ACC112 (cell line): Measurements from ENCODE around the gene CFAP119.

Experiments used
- H2AFZ ChIP-seq: fragments of 200-600 bp; sonication (generic); one replicate; pipeline ENCODE4 v1.6.0; 2017; ENCODE audit warnings: antibody characterized with exemption, low read length; ENCODE audit not compliant: unreplicated experiment
- H3K27ac ChIP-seq: fragments of 200-600 bp; sonication (generic); 2 replicates; pipeline ENCODE4 v1.5.1; 2014; ENCODE audit warnings: low read depth, mild to moderate bottlenecking, antibody characterized with exemption, low read length, moderate library complexity
- H3K27me3 ChIP-seq: fragments of 200-600 bp; sonication (generic); 2 replicates; pipeline ENCODE4 v1.6.1; 2014; ENCODE audit warnings: mild to moderate bottlenecking, antibody characterized with exemption, low read length, moderate library complexity, mixed read lengths; ENCODE audit not compliant: insufficient read depth
- H3K36me3 ChIP-seq: fragments of 200-600 bp; sonication (generic); 2 replicates; pipeline ENCODE4 v1.6.1; 2016; ENCODE audit warnings: mild to moderate bottlenecking, antibody characterized with exemption, low read length, moderate library complexity, mixed read lengths; ENCODE audit not compliant: insufficient read depth
- H3K4me1 ChIP-seq: fragments of 200-600 bp; sonication (generic); one replicate; pipeline ENCODE4 v1.6.1; 2016; ENCODE audit warnings: low read length, mixed read lengths; ENCODE audit not compliant: insufficient read depth, unreplicated experiment, control insufficient read depth
- H3K4me3 ChIP-seq: fragments of 200-600 bp; sonication (generic); 2 replicates; pipeline ENCODE4 v1.5.1; 2014; ENCODE audit warnings: mild to moderate bottlenecking, low read depth, low read length
- H3K79me2 ChIP-seq: fragments of 200-600 bp; sonication (generic); one replicate; pipeline ENCODE4 v1.6.0; 2016; ENCODE audit warnings: low read length; ENCODE audit not compliant: control insufficient read depth, unreplicated experiment, insufficient read depth

CFAP119 gene

DNA sequence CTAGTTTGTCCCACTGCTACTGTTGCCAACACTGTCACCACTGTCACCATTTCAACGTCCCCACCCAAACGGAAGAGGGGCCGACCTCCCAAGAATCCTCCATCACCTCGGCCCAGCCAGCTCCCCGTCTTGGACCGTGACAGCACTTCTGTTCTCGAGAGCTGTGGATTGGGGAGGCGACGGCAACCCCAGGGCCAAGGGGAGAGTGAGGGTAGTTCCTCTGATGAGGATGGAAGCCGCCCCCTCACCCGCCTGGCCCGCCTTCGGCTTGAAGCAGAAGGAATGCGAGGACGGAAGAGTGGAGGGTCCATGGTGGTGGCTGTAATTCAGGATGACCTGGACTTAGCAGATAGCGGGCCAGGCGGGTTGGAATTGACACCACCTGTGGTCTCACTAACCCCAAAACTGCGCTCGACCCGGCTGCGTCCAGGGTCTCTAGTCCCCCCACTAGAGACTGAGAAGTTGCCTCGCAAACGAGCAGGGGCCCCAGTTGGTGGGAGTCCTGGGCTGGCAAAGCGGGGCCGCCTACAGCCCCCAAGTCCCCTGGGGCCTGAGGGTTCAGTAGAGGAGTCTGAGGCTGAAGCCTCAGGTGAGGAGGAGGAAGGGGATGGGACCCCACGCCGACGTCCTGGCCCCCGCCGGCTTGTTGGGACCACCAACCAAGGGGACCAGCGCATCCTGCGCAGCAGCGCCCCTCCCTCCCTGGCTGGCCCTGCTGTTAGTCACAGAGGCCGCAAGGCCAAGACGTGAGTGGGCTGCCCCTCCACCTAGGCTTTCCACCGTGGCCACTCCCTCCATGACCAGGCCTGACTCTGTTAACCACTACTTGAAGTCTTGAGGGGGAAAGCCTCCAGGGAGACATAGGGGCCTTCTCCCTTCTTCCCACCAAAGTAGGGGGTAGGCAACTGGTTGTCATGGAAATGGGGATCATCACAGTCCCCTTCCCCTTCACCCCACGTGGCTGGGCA lies 22.6 kb downstream of the CFAP119 start:
- no peaks in the 10 kb centered on the region for H3K27me3 ChIP-seq
- peak overlapping the region; percentile 91 for H3K27ac ChIP-seq
- H3K79me2 ChIP-seq = peaks cover 9% of the 10 kb centered on the region
- H3K4me1 ChIP-seq = peaks cover 28% of the 10 kb centered on the region
- no peak overlapping the region for H3K4me3 ChIP-seq
- H3K36me3 ChIP-seq = peaks cover 21% of the 10 kb centered on the region; the same call in 1 of the 2 replicates
- H2AFZ ChIP-seq = no peak overlapping the region

DNA sequence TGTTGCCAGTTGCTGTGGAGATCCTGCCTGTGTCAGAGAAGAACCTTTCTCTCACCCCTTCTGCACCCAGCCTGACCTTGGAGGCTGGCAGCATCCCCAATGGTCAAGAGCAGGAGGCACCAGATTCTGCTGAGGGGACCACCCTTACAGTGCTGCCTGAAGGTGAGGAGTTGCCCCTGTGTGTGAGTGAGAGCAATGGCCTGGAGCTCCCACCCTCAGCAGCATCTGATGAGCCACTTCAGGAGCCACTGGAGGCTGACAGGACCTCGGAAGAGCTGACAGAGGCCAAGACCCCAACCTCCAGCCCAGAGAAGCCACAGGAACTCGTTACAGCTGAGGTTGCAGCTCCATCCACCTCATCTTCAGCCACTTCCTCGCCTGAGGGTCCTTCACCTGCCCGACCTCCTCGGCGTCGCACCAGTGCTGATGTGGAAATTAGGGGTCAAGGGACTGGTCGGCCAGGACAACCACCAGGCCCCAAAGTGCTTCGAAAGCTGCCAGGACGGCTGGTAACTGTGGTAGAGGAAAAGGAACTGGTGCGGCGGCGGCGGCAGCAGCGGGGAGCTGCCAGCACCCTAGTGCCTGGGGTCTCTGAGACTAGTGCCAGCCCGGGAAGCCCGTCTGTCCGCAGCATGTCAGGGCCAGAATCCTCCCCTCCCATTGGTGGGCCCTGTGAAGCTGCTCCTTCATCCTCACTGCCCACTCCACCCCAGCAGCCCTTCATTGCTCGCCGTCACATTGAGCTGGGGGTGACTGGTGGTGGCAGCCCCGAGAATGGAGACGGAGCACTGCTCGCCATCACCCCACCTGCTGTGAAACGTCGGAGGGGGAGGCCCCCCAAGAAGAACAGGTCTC lies 23.8 kb downstream of the CFAP119 start:
- H3K4me3 ChIP-seq = no peak overlapping the region
- H3K36me3 ChIP-seq = peaks cover 25% of the 10 kb centered on the region; the same call in 1 of the 2 replicates
- H3K27me3 ChIP-seq = no peaks in the 10 kb centered on the region
- peaks cover 9% of the 10 kb centered on the region for H3K79me2 ChIP-seq
- no peak overlapping the region for H2AFZ ChIP-seq
- no peak overlapping the region for H3K27ac ChIP-seq
- peaks cover 28% of the 10 kb centered on the region for H3K4me1 ChIP-seq

DNA sequence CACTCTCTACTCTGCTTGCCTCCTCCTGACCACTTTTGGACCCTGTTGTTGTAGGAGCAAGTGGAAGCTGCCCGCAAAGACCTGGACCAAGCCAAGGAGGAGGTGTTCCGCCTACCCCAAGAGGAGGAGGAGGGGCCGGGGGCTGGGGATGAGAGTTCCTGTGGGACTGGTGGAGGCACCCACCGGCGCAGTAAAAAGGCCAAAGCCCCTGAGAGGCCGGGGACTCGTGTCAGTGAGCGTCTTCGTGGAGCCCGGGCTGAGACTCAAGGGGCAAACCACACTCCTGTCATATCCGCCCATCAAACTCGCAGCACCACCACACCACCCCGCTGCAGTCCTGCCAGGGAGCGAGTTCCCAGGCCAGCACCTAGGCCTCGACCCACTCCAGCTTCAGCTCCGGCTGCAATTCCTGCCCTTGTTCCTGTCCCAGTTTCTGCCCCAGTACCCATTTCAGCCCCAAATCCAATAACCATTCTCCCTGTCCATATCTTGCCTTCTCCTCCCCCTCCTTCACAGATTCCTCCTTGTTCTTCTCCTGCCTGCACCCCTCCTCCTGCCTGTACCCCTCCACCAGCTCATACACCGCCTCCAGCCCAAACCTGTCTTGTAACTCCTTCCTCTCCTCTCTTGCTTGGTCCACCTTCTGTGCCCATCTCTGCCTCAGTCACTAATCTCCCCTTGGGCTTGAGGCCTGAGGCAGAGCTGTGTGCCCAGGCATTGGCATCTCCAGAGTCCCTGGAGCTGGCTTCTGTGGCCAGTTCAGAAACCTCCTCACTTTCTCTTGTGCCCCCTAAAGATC lies 24.7 kb downstream of the CFAP119 start:
- Histone ChIP-seq H3K4me3 (no peak overlapping the region), H3K36me3 (peaks cover 30% of the 10 kb centered on the region; the same call in 1 of the 2 replicates), H3K27ac (no peak overlapping the region), H3K4me1 (peaks cover 28% of the 10 kb centered on the region), H3K79me2 (peaks cover 8% of the 10 kb centered on the region), H2AFZ (no peak overlapping the region), H3K27me3 (no peaks in the 10 kb centered on the region)

DNA sequence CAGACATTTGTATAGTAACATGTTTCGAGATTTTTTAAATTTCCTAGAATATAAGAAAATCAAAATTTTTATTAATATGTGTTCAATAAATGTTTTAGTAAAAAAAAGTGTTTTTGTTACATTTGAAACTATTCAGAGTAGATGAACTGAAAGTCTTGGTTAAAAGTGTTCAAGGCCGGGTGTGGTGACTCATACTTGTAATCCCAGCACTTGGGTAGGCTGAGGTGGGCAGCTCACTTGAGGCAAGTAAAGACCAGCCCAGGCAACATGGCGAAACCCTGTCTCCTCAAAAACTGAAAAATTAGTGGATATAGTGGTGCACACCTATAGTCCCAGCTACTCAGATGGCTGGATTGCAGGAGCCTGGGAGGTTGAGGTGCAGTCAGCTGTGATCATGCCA lies 30.5 kb downstream of the CFAP119 start:
- H3K27ac ChIP-seq = no peak overlapping the region
- H3K4me3 ChIP-seq = no peak overlapping the region
- peaks cover 2% of the 10 kb centered on the region for H3K79me2 ChIP-seq
- H3K27me3 ChIP-seq = no peaks in the 10 kb centered on the region
- H3K4me1 ChIP-seq = no peaks in the 10 kb centered on the region
- peaks cover 47% of the 10 kb centered on the region for H3K36me3 ChIP-seq
- no peak overlapping the region for H2AFZ ChIP-seq

DNA sequence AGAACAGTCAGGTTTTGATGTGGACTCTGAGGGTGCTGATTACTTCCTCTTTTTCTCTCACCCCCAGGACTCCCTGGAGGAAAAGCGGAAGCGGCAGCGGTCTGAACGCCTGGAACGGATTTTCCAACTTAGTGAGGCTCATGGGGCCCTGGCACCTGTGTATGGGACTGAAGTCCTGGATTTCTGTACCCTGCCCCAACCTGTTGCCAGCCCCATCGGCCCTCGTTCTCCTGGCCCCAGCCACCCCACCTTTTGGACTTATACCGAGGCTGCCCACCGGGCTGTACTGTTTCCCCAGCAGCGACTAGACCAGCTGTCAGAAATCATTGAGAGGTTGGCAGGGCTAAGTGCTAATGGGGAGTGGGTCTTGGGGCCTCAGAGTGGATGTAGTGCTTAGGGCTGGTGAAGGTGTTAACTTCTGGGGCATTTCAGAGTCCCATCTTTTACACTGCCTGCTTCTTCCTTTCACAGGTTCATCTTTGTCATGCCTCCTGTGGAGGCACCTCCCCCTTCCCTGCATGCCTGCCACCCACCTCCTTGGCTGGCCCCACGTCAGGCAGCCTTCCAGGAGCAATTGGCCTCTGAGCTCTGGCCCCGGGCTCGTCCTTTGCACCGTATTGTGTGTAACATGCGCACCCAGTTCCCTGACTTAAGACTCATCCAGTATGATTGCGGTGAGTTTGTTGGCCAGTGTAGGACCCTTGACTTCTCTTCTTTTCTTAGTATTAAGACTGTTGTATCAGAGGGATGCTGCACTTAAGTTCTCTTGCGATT lies 32.8 kb downstream of the CFAP119 start:
- no peak overlapping the region for H3K4me3 ChIP-seq
- no peaks in the 10 kb centered on the region for H3K4me1 ChIP-seq
- no peak overlapping the region for H3K27ac ChIP-seq
- peaks cover 9% of the 10 kb centered on the region for H3K79me2 ChIP-seq
- H3K27me3 ChIP-seq = no peaks in the 10 kb centered on the region
- peaks cover 47% of the 10 kb centered on the region for H3K36me3 ChIP-seq
- H2AFZ ChIP-seq = no peak overlapping the region

DNA sequence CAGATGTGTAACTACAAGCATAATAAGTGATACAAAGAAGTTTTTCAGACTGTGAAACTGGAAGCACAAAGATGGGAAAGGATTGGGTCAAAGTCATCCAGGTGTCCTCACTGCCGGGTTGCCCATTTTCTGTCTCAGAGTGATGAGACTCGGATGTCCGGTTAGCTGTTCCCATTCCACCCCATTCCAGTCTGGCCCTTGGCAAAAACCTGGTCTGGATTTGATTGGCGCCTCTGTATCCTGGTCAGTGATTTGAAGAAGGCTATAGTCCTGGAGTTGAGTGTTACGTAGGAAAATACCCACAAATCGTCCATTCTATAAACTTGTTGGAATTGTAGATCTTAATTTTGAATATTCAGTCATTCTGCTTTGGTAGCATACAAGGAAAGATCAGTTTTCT lies 33.5 kb downstream of the CFAP119 start:
- peaks cover 49% of the 10 kb centered on the region for H3K36me3 ChIP-seq
- H3K4me1 ChIP-seq = no peaks in the 10 kb centered on the region
- H3K79me2 ChIP-seq = peaks cover 10% of the 10 kb centered on the region
- no peak overlapping the region for H3K27ac ChIP-seq
- H3K4me3 ChIP-seq = no peak overlapping the region
- H2AFZ ChIP-seq = no peak overlapping the region
- H3K27me3 ChIP-seq = no peaks in the 10 kb centered on the region

DNA sequence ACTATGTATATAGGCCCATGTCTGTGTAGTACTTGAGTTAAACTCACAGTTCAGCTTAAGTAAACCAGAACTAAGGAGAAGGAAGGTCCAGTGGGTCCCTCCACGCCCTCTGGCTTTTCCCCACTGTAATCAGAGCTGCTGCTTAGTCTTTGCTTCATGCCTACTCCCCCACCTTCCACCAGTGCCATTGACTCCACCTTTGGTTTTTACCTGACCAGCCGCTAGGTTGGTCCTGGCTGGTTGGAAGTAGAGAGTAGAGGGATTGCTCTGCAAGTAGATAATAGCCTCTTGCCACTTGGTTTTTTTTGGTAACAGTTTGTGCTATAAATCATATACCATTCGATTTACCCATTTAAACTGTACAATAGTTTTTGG lies 36.5 kb downstream of the CFAP119 start:
- Histone ChIP-seq H2AFZ (no peak overlapping the region), H3K36me3 (peaks cover 51% of the 10 kb centered on the region), H3K27me3 (no peaks in the 10 kb centered on the region), H3K4me3 (no peak overlapping the region), H3K79me2 (peaks cover 21% of the 10 kb centered on the region), H3K4me1 (peaks cover 2% of the 10 kb centered on the region), H3K27ac (no peak overlapping the region)

DNA sequence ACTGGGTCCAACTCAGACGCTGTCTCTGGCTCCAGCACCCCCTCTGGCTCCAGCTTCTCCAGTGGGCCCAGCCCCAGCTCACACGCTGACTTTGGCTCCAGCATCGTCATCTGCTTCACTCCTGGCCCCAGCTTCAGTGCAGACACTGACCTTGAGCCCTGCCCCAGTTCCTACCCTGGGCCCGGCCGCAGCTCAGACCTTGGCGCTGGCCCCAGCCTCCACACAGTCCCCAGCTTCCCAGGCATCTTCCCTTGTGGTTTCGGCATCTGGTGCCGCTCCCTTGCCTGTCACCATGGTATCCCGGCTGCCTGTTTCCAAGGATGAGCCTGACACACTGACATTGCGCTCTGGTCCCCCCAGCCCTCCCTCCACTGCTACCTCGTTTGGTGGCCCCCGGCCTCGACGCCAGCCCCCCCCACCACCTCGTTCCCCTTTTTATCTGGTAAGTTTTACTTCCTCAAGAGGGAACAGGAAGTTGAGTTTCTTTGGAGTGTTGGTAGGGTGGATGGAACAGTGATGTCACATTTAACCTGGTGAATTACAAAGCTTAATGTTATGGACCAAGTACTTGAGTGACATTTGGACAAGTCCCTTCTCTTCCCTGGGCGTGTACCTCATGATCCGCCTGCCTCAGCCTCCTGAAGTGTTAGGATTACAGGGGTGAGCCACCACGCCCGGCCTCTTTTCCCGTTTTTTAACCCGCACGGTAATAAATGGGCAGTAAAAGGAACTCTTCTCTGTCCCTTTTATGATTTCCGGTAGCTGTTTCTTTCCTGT lies 37.0 kb downstream of the CFAP119 start:
- Histone ChIP-seq H3K36me3 (peaks cover 49% of the 10 kb centered on the region), H3K27me3 (no peaks in the 10 kb centered on the region), H3K4me1 (peaks cover 2% of the 10 kb centered on the region), H2AFZ (no peak overlapping the region), H3K4me3 (no peak overlapping the region), H3K79me2 (peaks cover 23% of the 10 kb centered on the region), H3K27ac (no peak overlapping the region)

DNA sequence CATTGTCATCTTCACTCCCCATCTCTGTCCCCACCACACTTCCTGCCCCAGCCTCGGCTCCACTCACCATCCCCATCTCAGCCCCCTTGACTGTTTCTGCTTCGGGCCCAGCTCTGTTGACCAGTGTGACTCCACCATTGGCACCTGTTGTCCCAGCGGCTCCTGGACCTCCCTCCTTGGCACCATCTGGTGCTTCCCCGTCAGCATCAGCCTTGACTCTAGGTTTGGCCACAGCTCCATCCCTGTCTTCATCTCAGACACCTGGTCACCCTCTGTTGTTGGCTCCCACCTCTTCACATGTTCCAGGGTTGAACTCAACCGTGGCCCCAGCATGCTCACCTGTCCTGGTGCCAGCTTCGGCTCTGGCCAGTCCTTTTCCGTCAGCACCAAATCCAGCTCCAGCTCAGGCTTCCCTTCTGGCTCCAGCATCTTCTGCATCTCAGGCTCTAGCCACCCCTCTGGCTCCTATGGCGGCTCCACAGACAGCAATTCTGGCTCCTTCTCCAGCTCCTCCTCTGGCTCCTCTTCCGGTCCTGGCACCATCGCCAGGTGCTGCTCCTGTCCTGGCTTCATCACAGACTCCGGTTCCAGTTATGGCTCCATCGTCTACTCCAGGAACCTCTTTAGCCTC lies 38.0 kb downstream of the CFAP119 start:
- no peaks in the 10 kb centered on the region for H3K27me3 ChIP-seq
- H2AFZ ChIP-seq = no peak overlapping the region
- H3K36me3 ChIP-seq = peaks cover 44% of the 10 kb centered on the region
- H3K4me1 ChIP-seq = peaks cover 2% of the 10 kb centered on the region
- H3K27ac ChIP-seq = no peak overlapping the region
- peaks cover 30% of the 10 kb centered on the region for H3K79me2 ChIP-seq
- no peak overlapping the region for H3K4me3 ChIP-seq
